Measurements from ENCODE around the gene MGST2.

Gene MGST2

DNA sequence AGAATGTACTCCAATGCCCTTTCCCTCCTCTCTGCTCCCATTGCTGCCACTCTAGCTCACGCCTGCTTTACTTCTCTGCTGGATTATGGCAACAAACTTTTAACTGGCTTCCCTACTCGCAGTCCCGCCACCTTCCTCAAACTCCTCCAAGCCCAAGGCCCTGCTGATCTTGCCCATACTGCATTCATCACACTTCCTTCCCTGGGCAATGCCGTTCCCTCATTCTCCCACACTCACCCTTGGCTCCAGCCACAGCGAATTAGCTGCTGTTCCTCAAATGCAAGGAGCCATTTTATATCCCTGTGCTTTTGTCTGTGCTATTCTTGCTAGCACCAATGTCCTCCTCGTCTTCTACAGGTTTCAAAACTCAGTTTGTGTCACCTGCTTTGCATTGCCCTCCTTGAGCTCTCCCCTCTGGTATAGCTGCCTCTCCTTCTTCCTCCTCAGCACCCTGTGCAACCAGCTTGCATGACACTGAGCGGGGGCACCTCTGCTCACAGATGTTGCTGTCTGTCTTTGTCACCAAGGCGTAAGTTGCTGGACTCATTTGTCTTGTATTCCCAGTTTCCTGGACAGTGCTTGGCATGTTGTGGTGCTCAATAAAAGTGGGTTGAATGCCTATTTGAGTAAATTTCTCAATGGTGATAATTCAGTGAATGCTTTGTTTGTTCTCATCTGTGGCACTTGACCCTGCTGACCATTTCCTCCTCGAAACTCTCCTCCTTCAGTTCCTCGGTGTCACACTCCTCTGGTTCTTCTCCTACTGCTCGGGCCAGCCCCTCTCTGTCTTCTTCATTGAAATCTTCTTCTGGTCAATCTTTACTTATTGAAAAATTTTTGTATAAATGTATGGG is 22.4 kb upstream of the MGST2 start:
- no peak for DNase-seq (ENCODE audit: low read depth)

DNA sequence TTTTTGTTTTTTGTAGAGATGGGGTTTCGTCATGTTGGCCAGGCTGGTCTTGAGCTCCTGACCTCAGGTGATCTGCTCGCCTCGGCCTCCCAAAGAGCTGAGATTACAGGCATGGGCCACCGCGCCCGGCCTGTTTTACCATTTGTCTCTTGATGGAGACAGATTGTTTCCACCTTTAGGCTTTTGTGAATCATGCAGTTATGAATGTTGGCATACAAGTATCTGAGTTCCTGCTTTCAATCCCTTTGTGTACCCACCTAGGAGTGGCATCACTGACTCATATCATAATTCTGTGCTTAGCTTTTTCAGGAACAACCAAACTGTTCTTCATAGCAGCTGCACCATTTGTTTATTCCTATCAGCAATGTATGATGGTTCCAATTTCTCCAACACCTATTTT is 20.2 kb upstream of the MGST2 start:
- no peak for DNase-seq (ENCODE audit: low read depth)

DNA sequence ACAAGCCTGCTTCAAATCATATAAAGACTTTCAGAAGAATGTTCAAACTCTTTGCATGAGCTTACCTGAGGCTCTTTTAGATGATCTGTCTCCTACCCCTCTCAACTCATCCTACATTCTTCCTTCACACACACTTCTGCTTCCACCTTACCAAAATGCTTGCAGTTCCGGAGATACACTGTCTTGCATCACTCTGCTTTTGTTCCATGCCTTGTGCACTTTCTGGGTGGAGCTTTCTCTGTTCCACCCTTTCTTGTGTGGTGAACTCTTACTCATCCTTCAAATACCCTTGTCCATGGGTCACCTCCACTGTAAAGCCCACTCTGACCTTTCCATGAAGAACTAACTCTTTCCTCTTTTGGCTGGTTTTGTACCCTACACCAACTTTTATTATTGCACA is 18.4 kb upstream of the MGST2 start:
- DNase-seq (ENCODE audit: low read depth) = no peak

DNA sequence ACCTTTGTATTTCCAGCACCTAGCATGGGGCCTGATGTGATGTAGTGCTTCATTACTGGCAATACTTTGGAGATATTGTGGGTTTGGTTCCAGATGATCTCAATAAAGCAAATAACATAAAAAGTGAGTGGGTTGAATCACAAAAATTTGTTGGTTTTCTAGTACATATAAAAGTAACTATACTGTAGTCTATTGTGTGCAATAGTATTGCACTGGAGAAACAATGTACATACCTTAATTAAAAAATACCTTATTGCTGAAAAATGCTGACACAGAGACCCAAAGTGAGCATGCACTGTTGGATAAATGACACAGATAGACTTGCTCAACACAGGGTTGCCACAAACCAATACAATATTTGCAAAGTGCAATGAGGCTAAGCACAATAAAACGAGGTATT is 17.7 kb upstream of the MGST2 start:
- no peak for DNase-seq (ENCODE audit: low read depth)

DNA sequence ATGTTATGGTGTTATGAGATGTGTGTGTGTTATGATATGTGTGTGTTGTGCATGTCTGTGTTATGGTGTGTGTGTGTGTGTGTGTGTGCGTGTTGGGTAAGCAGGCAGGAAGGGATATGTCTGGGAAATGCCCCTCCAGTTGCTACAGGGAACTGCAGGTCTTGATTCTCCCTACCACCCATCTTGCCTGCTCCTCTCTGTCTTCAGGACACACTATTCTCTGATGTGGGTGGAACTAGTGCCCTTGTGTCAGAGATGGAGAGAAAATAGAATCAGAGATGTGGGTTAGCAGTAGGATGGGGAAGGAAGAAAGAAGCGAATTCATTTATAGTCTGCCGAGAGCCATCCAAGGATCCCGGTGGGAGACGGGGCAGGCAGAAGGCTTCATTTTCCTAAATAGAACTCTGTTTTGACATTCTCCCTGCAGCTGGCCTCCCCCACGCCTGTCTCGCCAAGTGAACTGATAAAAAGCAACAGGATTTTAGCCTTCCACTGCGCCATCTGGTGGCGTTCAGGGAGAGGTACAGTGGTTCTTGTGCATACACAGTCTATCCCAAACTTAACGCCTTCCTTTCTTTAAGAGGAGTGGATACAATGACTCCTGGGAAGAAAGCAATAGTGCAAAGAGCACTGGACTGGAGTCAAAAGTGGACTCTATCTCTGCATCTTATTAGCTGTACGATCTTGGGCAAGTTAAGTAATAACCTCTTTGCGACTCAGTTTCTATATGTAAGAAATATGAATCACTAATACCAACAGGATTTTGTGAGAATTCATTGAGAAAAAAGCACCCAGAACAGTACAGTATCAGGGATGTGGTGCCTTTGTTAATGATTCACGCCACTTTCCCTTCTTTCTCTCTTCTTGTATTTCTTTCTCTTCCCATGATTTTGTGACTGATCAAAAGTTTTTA is 14.1 kb upstream of the MGST2 start:
- no peak for DNase-seq (ENCODE audit: low read depth)

DNA sequence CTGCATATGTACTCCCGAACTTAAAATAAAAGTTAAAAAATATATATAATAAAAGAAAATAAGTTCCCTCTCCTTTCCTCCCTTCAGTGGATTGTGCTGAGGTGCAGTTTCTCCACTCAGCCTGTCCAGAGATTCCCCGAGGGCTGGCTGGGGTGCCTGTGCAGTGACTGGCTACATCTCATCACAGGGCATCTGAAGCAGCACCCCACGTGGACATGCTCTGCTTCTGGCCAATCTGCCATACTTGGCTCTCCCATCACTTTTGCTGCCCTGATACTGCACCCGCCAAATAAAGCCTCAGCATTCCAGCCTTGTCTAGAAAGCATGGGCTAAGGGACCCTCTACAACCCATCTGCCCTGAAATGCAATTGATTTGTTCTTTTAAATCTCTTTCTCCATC is 11.1 kb upstream of the MGST2 start:
- DNase-seq (ENCODE audit: low read depth) = no peak

DNA sequence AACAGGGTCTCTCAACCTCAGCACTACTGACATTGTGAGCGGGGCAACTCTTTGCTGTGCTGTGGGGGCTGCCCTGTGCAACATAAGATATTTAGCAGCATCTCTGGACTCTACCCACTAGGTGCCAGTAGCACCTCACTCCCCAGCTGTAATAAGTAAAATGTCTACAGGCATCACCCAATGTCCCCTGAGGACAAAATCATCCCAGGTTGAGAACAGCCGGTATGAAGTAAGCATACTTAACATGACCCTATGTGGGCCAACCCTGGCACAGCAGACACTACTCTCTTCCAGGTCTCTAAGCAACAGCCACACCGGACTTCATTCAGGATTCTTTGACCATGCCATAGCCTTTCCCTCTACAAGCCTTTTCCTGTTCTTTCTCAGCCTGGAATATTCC is 10.5 kb upstream of the MGST2 start:
- no peak for DNase-seq (ENCODE audit: low read depth)

DNA sequence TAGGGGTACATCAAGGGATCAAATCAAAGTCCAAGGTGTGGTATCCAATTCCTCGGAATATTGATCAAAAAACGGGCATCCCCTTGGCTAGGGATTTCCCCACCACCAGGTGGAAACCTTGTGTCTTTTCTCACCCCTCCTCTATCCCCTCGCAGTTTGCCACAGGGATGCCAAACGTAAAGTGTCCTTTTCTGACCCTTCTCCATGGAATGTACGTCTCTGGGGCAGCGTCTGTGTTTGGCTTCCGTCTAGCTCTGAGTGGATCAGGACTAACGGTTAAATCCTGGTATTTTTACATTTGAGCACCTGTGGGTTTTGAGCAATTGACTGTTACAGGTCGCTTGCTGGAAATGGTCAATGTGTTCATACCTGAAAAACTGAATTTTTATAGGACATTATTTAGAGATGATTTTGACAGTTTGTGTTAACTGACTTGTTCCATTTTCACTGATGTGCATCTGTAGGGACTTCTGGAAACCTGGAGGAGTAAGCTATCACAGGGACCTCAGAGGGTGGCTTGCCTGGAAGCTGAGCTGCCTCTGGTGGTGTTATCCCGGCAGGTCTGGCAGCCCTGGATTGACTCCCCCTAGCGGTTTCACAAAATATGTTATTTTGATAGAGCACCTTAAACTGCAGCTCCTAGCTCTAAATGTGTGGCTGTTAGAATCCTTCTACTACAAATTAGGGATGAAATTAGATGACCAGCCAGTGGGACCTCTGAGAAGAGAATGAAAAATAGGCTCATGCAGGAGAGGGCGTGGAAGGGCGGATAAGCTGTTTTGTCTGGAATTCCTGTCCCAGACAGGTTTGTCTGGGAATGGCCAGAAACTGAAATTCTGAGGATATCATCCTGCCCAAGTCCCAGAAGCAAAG is 8.8 kb upstream of the MGST2 start:
- no peak for DNase-seq (ENCODE audit: low read depth)

DNA sequence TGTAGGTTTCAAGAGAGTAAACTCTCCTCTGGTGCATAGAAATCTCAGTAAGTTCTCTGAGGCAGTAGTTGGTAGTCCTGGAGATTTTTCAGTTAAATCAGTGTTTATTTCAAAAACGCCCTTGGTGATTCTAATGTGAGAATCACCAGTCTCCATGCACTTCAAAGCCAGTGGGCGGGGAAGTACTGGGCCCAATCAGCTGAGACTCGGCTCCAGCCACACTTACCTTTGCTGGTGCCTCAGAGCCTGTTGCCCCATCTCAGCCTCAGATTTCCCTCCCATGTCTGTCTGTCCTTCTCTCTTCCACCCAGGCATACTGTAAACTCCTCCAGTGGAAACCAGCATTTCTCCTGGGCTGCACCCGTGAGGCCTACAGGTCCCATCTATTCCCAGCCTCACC is 7.4 kb upstream of the MGST2 start:
- DNase-seq (ENCODE audit: low read depth) = no peak

DNA sequence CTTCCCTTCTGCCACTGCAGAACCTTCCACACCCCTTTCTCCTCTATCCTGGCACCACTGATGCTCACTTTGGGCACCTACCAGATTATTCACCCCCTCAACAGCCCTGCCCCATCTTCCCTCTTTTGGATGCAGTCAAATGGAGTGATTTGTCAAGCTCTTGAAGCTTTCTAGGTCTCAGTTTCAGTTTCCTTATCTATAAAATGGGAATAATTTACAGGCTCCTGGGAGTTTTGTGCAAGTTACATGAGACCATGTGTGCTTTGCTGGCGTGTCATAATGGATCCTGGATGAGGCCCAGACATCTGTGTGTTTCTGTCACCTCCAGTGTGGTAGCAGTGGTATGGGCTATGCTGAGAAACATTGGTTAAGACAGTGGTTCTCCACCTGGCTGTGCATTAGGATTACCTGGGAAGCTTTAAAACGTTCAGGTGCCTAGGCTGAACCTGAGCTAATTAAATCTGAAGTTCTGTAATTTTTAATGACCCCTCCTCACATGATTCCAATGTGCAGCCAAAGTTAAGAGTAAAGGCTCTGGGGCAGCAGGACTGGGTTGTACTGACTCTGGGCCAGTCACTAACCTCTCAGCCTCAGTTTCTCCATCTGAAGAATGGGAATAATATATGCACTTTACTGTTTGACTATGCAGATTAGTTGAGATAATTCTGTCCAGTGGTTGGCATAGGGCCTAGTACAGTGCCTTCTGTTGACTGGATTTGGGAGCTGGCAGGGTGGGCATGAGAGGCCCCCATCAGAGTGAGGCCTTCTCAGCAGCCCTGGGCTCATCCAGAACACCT is 6.8 kb upstream of the MGST2 start:
- no peak for DNase-seq (ENCODE audit: low read depth)

DNA sequence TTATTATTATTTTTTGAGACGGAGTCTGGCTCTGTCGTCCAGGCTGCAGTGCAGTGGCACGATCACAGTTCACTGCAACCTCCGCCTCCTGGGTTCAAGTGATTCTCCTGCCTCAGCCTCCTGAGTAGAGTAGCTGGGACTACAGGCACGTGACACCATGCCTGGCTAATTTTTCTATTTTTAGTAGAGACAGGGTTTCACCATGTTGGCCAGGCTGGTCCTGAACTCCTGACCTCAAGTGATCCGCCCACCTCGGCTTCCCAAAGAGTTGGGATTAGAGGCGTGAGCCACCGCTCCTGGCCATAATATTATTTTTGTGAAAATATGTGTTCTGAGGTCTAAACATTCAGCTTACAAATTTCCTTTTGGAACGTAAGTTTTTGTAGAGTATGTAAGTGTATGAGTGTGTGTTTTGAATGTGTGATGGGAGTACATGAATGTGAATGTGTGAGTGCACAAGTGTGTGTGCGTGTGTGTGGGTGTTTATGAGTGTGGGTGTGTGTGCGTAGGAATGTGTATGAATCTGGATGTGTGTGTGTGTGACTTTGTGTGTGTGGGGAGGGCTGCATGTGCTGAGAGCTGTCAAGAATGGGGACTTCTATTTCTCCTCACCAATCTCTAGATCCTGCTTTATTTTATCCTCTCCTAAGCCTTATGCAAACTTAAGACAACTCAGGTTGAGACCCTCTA is 5.7 kb upstream of the MGST2 start:
- no peak for DNase-seq (ENCODE audit: low read depth)

DNA sequence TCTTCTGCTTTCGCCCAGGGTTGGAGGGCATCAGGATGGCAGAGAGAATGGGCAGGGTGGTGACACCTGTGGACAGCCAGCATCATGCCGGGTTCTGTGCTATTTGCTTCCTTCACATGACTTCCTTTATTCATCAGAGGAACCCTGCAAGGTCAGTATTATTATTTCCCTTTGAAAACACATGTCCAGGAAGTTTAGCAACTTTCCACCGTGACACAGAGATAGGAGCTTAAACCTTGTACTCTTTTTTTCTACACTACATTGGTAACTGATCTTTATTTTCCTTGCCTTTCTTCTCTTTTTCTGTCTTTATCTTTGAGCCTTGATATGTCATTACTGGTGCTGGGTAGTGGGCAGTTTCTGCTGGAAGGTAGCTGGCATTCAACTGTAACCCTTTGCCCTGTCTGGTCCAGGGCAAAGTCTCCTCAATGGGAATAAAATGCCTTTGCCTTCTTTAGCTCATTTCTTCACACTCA is 5.0 kb upstream of the MGST2 start:
- DNase-seq (ENCODE audit: low read depth) = no peak

DNA sequence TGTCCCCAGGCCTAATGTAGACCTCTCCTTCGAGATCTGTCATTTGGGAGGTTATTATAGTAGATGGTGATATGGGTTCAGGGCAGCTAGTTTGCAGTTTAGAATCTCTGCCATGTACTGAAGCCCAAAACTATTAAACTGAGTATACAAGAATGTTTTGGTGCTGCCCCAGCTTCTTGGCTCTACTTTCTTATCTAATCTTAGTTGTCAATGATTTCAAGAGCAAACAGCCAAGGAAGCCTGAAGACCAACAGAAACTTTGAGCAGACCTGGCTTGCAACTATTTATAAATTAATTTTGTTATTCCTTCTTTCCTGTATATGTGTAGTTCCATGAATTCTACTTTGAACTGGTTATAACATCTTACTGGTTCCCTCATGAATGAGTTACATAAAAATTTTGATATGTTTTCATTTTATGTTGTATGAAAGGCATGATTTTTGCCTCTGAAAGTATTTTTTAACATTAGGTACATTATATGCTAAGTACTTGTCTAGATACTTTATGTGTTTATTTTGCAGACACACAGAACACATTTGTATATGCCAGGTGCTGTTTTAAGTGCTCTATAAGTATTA is 2.0 kb upstream of the MGST2 start:
- no peak for DNase-seq (ENCODE audit: low read depth)

DNA sequence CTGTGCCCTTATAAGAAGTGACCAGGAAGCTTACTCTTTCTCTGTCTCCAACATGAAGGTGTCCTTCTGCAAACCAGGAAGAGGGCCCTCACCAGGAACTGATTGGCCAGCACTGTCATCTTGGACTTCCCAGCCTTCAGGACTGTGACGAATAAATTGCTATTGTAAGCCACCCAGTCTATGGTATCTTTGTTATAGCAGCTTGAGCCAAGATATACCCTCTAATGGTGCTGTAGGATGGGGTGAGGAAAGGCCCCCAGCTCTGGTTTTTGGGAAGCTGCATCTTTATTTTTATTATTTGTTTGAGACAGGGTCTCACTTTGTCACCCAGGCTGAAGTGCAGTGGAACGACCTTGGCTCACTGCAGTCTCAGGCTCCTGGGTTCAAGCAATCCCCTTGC is 1.2 kb upstream of the MGST2 start:
- no peak for DNase-seq (ENCODE audit: low read depth)

DNA sequence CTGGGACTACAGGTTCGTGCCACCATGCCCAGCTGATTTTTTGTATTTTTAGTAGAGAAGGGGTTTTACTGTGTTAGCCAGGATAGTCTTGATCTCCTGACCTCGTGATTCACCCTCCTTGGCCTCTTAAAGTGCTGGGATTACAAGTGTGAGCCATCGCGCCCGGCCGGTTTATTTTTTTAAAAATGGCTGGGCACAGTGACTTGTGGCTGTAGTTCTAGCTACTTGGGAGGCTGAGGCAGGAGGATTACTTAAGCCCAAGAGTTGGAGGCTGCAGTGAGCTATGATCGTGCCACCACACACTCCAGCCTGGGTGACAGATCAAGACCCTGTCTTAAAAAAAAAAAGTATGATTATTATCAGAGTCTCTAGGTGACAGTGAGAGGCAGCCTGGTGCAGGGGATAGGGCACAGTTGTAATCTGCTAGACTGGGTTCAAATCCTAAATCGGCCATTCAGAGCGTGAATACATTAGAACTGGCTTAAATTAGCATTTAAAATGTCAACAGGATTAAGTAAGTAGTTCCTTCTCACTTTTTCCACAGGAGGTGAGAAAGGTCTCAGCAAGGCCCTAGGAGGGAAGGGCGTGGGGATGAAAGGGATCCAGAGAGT is 435 bp upstream of the MGST2 start:
- no peak for DNase-seq (ENCODE audit: low read depth)

DNA sequence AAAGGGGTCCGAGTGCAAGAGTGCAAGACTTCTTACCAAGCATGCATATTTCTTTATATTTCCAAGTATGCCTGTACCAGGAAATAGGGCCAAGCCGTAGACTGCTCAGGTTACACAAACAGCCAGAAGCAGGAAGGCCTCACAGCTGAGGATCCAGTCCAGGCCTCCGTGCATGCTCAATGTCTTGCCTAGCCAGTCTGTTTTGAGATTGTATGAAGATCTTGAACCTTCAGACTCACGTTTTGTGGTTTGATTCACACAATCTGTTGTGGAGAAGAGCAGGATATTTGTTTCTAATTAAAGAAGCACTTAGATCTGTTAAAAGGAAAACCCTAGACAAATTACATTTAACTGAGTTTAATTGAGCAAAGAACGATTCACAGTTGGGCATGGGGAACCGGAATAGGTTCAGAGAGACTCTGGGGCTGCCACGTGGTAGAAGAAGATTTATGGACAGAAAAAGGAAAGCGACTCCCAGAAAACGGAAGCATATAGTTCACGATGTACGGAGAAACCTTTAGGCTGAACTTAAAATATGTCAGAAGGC is 1.2 kb downstream of the MGST2 start:
- DNase-seq (ENCODE audit: low read depth) = no peak

DNA sequence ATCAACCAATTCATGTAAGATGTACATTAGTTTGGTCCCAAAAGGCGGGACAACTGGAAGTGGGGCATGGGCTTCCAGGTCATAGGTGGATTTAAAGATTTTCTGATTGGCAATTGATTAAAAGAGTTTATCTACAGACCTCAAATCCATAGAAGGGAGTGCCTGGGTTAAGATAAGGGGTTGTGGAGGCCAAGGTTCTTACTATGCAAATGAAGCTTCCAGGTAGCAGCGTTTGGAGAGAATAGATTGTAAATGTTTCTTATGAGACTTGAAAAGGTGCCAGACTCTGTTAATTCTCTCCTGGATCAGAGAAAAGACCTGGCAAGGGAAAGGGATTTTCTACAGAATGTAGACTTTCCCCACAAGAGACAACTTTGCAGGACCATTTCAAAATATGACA is 2.4 kb downstream of the MGST2 start:
- DNase-seq (ENCODE audit: low read depth) = no peak

DNA sequence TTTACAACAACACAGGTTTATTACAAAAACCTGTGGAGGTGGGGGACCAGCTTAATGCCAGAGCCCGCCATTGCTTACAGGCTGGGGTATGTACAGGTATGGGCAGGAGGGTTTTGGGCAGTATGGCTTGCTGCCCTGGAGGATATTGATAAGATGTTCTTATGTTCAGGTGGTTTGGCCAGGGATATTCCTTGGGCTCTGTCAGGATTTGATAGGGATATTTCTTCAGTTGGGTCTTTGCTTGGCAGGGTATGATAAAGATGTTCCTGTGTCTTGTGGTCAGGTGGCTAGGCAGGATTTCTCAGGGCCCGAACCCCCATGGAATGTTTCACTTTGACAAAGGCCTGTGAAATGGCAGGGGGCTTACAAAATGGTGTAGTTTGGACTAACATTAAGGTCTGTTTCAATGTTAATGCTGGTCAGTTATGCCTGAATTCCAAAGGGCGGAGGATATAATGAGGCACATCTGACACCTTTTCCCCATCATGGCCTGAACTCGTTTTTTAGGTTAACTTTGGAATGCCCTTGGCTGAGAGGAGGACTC is 3.1 kb downstream of the MGST2 start:
- DNase-seq (ENCODE audit: low read depth) = no peak

DNA sequence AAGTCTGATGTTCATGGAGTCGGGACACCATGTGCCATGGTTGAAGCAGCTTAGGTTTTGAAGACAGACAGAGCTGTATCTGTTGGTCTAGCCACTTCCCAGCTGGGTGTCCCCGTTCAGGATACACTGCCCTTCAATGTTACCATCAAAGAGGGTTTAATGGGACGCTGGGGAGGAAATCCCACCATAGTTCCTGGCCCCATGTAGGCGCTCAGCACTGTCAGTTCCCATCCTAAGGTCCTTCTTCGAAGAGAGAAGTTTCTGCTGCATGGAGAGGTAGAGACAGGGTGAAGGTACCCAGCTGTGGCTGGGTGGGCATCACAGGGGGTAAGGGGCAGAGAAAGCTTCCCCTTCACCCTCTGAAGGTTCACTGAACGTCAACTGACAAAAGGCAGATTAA is 3.7 kb downstream of the MGST2 start:
- DNase-seq (ENCODE audit: low read depth) = no peak

All from stimulated activated CD8-positive, alpha-beta memory T cell treated with anti-CD3 and anti-CD28 coated beads, Interleukin-15, amount 100 ng/mL, for 24 hours (primary cell).